HG02943 (cell line): ENCODE measurements around the gene PVRIG.
"Not testable (repeated sequence)": the region's sequence is repeated elsewhere in the genome, so short reads cannot be mapped to it uniquely, and the experiment has no call there.

Experiments used
- ATAC-seq: cut with Tn5 transposase; IDR thresholded peaks from one replicate; pipeline ENCODE4 v1.9.1; 2021; ENCODE audit warnings: mild to moderate bottlenecking, low read depth, moderate library complexity; ENCODE audit not compliant: unreplicated experiment

The PVRIG gene

DNA sequence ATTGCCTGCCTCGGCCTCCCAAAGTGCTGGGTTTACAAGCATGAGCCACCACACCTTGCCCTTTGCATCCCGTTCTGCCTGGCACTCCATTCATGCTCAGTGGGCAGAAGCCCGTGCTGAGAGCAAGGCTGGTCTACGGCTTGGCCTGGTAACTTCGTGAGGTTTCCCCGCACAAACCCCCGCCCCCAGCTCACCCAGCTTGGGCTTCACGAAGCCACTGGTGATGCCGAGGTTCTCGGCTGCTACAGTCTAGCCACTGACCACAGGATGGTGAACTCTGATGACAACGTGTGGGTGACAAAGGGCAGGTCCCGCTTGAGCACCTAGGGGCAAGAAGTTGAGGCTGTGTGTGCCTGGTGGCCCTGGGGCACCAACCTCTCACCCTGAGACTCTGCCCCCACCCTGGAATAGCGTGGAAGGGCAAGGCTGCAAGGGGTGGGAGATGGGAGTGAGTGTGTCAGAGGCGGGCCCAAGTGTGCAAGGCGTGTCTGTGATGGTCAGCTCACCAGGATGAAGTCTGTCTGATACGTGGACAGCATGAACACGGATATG lies 3.7 kb downstream of the PVRIG start:
- ATAC-seq: not testable (repeated sequence)

DNA sequence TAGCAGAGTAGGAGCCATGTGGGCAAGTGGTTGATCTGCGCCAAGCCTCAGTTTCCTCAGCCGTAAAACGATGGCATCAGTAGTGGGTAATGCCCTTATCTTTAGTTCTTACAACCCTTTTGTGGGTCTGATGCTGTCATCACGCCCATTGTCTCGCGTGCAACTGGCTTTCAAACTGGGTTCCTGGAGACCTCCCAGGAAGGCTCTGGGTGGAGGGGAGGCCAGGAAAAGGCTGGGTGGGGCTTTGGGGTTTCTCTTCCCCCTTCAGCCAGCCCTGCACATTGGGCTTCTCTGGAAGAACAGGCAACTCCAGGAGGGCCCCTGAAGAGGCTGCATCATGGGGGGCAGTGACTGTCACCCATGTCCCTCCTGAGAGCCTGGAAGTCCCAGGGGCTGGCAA lies 5.1 kb downstream of the PVRIG start:
- not testable (repeated sequence) for ATAC-seq

- not testable (repeated sequence) for ATAC-seq
Observed at GRCh38 chr7:100234660-100235317, 15.0 kb downstream of the PVRIG start.

DNA sequence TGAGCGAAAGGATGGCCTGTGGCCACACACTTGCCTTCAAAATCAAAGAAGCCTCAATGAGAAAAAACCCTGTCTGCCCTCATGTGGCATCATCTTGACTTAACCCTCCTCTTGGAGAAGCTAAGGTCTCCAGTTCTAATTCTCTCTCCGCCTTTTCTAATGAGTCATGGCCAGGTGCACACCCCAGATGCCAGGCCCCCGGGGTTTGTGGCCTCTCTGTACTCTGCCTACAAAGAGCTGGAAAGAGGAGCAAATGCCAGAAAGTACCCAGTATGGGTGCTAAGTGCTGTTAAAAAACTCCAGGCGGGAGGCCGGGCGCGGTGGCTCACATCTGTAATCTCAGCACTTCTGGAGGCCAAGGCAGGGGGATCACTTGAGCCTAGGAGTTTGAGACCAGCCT lies 20.2 kb downstream of the PVRIG start:
- not testable (repeated sequence) for ATAC-seq

DNA sequence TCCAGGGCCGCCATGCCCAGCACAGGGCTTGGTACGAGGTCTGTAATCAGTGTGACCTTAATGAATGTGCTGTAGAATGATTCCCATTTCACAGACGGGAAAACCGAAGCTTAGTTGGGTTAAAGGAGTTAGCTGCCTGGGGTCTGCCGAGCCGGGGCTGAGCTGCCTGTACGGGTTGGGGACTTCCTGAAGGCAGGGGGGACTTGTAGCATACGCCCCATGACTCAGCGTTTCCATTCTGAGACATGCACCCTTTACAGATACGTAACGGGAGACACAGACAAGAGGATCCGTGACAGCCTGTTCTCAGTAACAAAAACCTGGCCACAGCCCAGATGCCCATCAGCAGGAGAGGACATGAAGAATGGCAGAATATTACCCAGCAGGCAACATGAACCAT lies 23.6 kb downstream of the PVRIG start:
- ATAC-seq: not testable (repeated sequence)

DNA sequence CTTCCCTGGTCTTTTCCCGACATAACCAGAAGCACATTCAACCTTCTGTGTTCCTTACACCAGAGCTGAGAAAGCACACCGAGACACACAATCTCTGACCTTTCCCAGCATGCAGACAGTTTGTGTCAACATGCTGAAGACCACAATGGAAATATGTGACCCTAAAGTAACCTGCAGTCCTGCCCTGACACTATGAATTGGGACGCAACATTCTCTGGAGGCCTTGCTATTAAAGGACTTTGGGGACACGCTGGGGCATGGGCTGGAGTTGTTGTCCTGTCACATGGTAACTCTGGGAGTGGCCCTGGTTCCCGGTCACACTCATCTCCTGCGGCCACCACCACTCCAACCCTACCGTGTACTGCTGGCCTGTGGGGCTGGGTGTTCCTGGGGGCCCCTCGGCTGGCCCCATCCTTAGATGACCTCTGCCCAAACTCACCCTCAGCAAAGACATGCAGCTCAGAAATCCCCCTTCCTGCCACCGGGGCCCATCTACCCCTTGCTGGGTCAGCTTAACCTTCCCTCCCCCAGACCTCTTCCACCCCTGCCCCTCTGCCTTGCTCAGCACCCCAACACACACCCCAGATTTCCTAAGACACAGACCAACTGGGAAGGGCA lies 25.3 kb downstream of the PVRIG start:
- ATAC-seq: not testable (repeated sequence)

DNA sequence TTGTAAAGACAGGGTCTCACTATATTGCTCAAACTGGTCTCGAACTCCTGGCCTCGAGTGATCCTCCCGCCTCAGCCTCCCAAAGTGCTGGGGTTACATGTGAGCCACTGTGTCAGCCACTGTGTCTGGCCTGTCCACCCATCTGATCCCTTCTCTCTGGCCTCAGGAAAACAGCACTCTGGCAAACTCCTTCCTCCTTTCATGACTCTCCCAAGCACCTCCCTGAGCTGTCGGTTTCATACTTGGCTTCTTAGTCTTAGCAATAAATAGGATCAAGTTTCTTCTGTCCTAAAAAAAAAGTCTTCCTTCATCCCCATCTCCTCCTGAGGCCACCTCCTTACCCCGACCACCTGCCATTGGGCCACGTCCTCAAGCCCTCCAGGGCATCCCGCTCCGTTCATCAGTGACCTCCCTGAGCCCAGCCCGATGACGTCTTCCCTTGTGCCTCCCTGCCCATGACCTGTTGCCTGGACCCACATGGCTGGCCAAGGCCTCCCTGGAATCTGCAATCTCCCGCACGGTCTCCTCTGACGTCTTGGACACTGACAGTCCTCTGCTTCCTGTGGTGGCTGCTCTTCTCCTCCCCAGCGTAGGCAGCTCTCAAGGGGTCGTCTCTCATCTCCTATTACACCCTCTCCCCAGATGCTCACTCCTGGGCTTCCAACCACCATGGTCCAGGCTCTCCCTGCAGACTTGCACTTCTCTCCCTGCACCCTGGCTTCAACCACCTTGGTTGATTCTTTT lies 26.5 kb downstream of the PVRIG start:
- not testable (repeated sequence) for ATAC-seq

DNA sequence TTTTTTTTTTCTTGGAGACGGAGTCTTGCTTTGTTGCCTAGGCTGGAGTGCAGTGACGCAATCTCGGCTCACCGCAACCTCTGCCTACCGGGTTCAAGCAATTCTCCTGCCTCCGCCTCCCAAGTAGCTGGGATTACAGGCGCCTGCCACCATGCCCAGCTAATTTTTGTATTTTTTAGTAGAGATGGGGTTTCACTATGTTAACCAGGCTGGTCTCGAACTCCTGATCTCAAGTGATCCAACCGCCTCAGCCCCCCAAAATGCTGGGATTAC lies 27.1 kb downstream of the PVRIG start:
- ATAC-seq: not testable (repeated sequence)

DNA sequence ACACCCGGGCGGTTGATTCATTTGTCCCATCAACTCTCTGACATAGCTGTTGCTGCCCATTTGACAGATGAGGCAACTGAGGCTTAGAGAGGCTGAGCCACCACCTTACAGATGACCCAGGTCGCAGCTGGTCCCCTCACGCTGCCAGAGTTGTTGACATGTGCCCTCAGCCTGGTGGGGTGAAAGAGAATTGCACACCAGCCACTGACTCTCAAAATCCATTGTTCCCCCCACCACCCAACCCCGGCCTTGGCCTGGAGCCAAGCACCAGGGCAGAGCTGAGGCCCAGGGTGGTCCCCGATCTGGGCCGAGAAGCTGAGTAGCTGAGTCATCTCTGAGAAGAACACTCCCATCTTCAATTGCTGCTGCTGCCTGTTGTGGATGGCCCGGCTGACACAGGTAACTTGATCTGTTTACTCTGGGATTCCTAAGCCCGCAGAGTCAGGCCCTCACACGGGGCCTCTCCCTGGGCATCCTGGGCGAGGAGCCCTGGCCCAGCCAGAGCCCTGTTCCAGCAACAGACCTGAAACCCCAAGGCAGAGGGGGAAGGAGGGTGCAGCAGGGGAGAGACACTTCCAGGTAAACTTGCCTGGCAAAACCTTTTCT lies 27.5 kb downstream of the PVRIG start:
- ATAC-seq: no peak

- no peak for ATAC-seq
Observed at GRCh38 chr7:100248483-100248882, 28.7 kb downstream of the PVRIG start.

- no peak for ATAC-seq
Observed at GRCh38 chr7:100257017-100257416, 37.3 kb downstream of the PVRIG start.

- ATAC-seq: not testable (repeated sequence)
Observed at GRCh38 chr7:100259984-100260383, 40.2 kb downstream of the PVRIG start.

DNA sequence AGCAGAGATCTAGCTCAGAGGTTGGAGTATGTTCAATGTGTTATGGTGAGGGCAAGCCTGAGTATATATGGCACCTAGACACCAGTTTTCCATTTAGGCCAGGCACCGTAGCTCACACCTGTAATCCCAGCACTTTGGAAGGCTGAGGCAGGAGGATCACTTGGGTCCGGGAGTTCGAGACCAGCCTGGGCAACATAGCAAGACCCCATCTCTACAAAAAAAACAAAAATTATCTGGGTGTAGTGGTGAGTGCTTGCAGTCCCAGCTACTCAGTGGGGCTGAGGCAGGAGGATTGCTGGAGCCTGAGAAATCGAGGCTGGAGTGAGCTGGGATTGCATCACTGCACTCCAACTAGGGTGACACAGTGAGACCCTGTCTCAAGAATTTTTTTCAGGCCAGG lies 43.1 kb downstream of the PVRIG start:
- ATAC-seq: not testable (repeated sequence)

- not testable (repeated sequence) for ATAC-seq
Observed at GRCh38 chr7:100264223-100264622, 44.5 kb downstream of the PVRIG start.

DNA sequence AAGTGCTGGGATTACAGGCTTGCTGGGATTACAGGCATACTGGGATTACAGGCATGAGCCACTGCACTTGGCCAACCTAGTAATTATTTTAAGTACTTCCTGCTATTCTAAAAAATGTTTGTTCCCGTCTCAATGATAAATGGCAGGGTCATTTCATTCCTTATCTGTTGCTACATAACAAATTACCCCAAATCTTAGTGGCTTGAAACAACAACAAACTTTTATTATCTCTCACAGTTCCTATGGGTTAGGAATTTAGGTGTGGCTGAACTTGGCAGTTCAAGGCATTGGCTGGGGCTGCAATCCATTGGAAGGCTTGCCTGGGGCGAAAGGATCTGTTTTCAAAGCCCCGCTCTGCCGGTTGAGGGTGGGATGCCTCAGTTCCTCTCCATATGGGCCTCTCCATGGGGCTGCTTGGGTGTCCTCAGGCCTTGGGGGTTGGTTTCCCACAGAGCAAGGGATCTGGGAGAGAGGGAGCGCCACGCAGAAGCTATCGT lies 45.0 kb downstream of the PVRIG start:
- not testable (repeated sequence) for ATAC-seq

DNA sequence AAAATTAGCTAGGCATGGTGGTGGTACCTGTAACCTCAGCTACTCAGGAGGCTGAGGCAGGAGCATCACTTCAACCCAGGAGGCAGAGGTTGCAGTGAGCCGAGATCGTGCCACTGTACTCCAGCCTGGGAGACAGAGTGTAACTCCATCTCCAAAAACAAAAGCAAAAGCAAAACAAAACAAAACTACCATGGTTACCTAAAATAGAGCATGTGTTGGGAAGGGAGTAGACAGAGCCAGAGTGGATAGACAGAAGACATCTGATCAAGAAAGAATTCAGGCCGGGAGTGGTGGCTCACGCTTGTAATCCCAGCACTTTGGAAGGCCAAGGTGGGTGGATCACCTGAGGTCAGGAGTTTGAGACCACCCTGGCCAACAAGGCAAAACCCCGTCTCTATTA lies 46.1 kb downstream of the PVRIG start:
- ATAC-seq: not testable (repeated sequence)

DNA sequence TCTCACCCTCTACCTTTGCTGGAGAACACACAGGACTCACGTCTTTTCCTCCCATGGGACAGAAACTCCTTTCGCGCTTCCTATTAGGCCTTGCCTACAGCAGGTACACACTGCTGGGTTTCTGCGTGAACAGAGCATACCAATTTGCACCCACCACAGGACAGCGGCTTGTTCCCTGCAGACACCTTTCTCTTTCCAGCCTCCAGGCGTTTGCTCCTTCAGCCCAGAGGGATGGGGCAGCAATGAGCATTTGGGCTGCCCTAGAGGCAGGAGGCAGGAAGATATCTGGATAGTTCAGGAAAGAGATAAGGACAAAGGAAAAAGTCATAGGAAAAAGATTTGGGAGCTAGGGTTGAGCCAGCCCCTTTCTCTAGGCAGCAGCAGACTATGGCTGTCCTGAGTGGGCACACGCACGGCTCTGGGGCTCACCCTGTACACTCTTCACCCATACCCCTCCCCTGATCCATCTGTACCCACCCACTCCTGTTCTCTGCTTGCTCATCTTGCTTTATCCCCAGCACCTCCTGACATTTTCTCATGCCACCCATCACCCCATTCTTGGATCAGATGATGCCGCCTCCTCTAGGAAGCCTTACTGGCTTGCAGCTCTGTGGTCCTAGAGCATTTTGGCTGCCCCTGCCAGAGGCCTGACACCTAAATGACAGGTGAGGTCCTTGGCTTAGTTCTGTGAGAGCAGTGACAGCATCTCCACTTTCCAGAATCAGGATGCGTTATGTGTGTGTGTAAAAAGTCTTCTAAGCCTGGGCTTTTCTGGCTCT lies 47.0 kb downstream of the PVRIG start:
- ATAC-seq: no peak

DNA sequence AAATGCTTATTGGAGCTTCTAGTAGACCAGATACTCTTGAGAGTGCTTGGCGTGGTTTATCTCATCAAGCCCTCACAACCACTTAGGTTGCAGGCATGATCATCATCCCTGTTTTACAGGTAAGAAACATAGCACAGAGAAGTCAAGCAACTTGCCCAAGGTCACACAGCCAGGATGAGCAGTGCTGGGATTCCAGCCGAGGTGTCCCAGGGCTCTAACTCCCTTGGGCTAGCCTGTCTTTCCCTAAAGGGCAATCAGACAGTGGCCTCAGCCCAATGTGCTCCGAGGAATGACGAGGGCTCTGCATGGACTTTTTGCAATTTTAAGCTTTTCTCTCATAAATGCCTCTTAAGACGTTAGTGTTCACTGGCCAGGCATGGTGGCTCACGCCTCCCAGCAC lies 47.9 kb downstream of the PVRIG start:
- ATAC-seq: no peak

- not testable (repeated sequence) for ATAC-seq
Observed at GRCh38 chr7:100268882-100269281, 49.1 kb downstream of the PVRIG start.
